Activated CD4-positive, alpha-beta memory T cell treated with anti-CD3 and anti-CD28 coated beads for 36 hours (primary cell): ENCODE data around the gene NDUFV2. TPM values are rescaled to one million over a fixed set of nuclear protein-coding genes. Genes with fewer than 3 reads are reported as not detected.

Source experiments
- CTCF ChIA-PET: fragments of 350-600 bp; sonication (Branson Sonifier 250); formaldehyde crosslinking; loops from one replicate; lab custom pipeline; 2021; ENCODE audit warnings: antibody characterized with exemption, inconsistent platforms; lab: Charles Lee
- POLR2A ChIA-PET: fragments of 350-600 bp; sonication (Branson Sonifier 250); formaldehyde crosslinking; loops from one replicate; lab custom pipeline; 2021; ENCODE audit warnings: antibody characterized with exemption; lab: Charles Lee
- DNase-seq: peaks from one replicate; pipeline ENCODE4 v3.0.0-alpha.2; 2020
- H3K27ac Mint-ChIP-seq: one replicate; pipeline ENCODE4 v1.8.0; 2021; ENCODE audit warnings: mixed read lengths
- H3K27me3 Mint-ChIP-seq: one replicate; pipeline ENCODE4 v1.8.0; 2021; ENCODE audit warnings: mixed read lengths
- H3K36me3 Mint-ChIP-seq: one replicate; pipeline ENCODE4 v1.8.0; 2021; ENCODE audit warnings: mixed read lengths
- H3K4me1 Mint-ChIP-seq: one replicate; pipeline ENCODE4 v1.8.0; 2021; ENCODE audit warnings: low read depth, mixed read lengths
- H3K4me3 Mint-ChIP-seq: one replicate; pipeline ENCODE4 v1.8.0; 2021; ENCODE audit warnings: mild to moderate bottlenecking, mixed read lengths
- H3K9me3 Mint-ChIP-seq: one replicate; pipeline ENCODE4 v1.8.0; 2021; ENCODE audit warnings: mixed read lengths
- intact Hi-C: fragments of 100-400 bp; cut with micrococcal nuclease; formaldehyde crosslinking; loops from one replicate; pipeline ENCODE4 v1.15.1; 2023
- total RNA-seq, 2 experiments: library from RNA; stranded (reverse); gene quantifications; one replicate each; pipeline ENCODE4 v1.2.3, GENCODE V29; 2021

The NDUFV2 gene
- total RNA-seq, 2 experiments from 2014 or later, result 535 to 552 TPM

- no peaks in the 10 kb centered on the region for H3K9me3 Mint-ChIP-seq
- ChIA-PET CTCF (interaction anchor here (0.8 to 4.7 kb wide), 6 partner anchors 11 to 46 kb away, joined by 3 to 28 read pairs (median 6); no protein-coding TSS in a partner anchor), POLR2A (interaction anchor here (0.7 to 8.0 kb wide), 9 partner anchors 9 to 87 kb away, joined by 3 to 178 read pairs (median 9); partner anchors contain the start of gene ANKRD12)
- H3K4me3 Mint-ChIP-seq, result peak overlapping the region; percentile 90
- no peak for DNase-seq
- H3K27ac Mint-ChIP-seq, result peak overlapping the region; percentile 95
- intact Hi-C loops, result loop anchor here (1.0 to 2.0 kb wide), 5 partner anchors 11 to 34 kb away; partner anchors contain the start of gene ANKRD12
- H3K36me3 Mint-ChIP-seq, result peaks cover 46% of the 10 kb centered on the region
- H3K27me3 Mint-ChIP-seq, result no peaks in the 10 kb centered on the region
- peaks cover 39% of the 10 kb centered on the region for H3K4me1 Mint-ChIP-seq
These were observed 580 bp upstream of the NDUFV2 start for GRCh38 chr18:9101730-9102507.

DNA sequence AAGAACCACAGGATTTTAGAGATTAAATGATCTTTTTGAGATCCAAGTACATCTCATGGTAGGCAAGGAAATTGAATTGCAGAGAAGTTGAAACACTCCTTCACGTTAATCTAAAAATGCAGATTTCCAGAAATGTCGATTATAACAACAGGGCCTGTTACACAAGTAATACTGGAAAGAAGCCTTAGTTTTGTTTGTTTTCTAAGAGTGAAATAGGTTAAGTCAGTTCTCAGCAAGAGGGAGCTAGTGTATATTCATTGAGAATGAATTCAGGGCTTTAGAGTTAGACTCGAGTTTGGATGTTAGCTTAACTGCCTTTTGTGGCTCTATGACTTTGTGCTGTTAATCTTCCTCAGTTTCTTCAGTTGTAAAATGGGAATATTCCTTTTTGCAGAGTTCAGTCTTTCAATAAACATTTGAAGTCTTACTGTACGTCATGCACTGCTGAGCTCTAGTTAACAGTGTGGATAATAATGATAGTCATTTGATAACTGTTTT is 926 bp downstream of the NDUFV2 start:
- H3K4me1 Mint-ChIP-seq, result peaks cover 40% of the 10 kb centered on the region
- DNase-seq, result no peak
- CTCF ChIA-PET, result interaction anchor here (1.0 to 4.7 kb wide), 7 partner anchors 13 to 39 kb away, joined by 4 to 28 read pairs (median 9); partner anchors contain the start of gene ANKRD12
- H3K27ac Mint-ChIP-seq, result peak overlapping the region; percentile 95
- POLR2A ChIA-PET, result interaction anchor here (0.6 to 8.0 kb wide), 9 partner anchors 11 to 404 kb away, joined by 3 to 178 read pairs (median 9); partner anchors contain the start of gene ANKRD12
- no peaks in the 10 kb centered on the region for H3K27me3 Mint-ChIP-seq
- peak overlapping the region; percentile 90 for H3K4me3 Mint-ChIP-seq
- H3K36me3 Mint-ChIP-seq, result peaks cover 58% of the 10 kb centered on the region
- intact Hi-C loops, result loop anchor here (2.0 kb wide), 1 partner anchor 21 kb away; no protein-coding TSS in a partner anchor
- no peaks in the 10 kb centered on the region for H3K9me3 Mint-ChIP-seq

DNA sequence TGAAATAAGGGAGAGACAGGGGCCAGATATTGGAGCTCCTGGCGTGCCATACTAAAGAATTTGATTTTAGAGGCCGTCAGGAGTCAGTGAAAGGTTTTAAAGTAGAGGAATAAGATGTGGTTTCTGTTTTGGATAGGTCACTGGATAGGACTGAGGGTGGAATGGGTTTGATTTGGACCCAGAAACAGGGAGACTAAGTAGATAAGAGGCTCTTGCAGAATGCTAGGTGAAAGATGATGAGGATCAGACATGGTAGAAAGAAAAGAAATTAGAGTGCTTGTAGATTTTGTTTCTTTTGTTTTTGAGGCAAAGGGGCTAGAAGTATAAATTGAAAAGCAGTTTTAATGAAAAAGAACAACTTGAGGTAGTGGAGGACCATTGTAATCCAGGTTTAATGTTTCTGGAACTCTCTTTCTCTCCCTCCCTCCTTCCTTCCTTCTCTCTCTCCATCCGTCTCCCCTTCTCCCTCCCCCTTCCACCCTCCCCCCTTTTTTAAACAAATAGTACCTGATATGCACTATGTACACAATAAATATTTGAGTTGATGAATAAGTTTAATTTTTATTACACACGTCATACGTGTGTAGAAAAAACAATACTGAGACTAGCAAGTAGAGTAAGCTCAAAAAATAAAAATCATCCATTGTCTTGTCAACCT is 1.9 kb downstream of the NDUFV2 start:
- peak overlapping the region; percentile 95 for H3K27ac Mint-ChIP-seq

GRCh38 chr18:9105420-9105819 is 2.9 kb downstream of the NDUFV2 start:
- H3K27me3 Mint-ChIP-seq, result no peaks in the 10 kb centered on the region
- H3K4me1 Mint-ChIP-seq, result peaks cover 58% of the 10 kb centered on the region
- CTCF ChIA-PET, result interaction anchor here (1.3 to 4.7 kb wide), 3 partner anchors 11 to 411 kb away, joined by 3 to 28 read pairs (median 11); no protein-coding TSS in a partner anchor
- DNase-seq, result no peak
- H3K9me3 Mint-ChIP-seq, result no peaks in the 10 kb centered on the region
- peak overlapping the region; percentile 95 for H3K27ac Mint-ChIP-seq
- intact Hi-C loops, result no loop called here
- peaks cover 76% of the 10 kb centered on the region for H3K36me3 Mint-ChIP-seq
- H3K4me3 Mint-ChIP-seq, result peak overlapping the region; percentile 90
- POLR2A ChIA-PET, result interaction anchor here (1.0 to 8.0 kb wide), 8 partner anchors 11 to 35 kb away, joined by 3 to 178 read pairs (median 55); partner anchors contain the start of gene ANKRD12

More for the DNA sequence above, 1.9 kb downstream of the NDUFV2 start:
- Mint-ChIP-seq H3K9me3 (no peaks in the 10 kb centered on the region), H3K4me3 (peak overlapping the region; percentile 90), H3K27me3 (no peaks in the 10 kb centered on the region), H3K36me3 (peaks cover 65% of the 10 kb centered on the region), H3K4me1 (peaks cover 48% of the 10 kb centered on the region)
- POLR2A ChIA-PET, result interaction anchor here (1.0 to 8.0 kb wide), 10 partner anchors 12 to 43 kb away, joined by 3 to 178 read pairs (median 10); partner anchors contain the start of gene ANKRD12
- CTCF ChIA-PET, result interaction anchor here (0.6 to 4.7 kb wide), 8 partner anchors 12 to 43 kb away, joined by 3 to 28 read pairs (median 7); partner anchors contain the start of gene ANKRD12
- no peak for DNase-seq
- intact Hi-C loops, result no loop called here

DNA sequence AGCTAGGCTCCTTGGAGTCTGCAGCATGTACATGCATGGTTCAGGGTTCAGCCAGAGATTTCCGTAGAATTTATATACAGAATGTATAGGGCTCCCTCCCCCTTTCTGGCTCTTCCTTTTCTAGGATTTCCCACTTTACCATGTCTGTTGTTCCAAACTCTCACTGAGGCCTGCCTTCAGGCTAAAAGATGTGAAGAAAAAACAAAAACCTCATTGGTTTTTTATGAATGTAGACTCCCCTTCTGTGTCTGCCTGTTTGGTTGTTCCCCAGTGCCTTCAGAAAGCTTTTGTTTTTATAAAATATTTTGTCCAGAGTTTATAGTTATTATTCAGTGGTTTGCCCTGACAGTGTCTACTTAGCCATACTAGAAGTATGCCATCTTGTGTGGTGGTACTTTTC is 3.6 kb downstream of the NDUFV2 start:
- intact Hi-C loops, result loop anchor here (2.0 kb wide), 1 partner anchor 15 kb away; no protein-coding TSS in a partner anchor
- Mint-ChIP-seq H3K27ac (peak overlapping the region; percentile 95), H3K4me3 (peak overlapping the region; percentile 90), H3K36me3 (peaks cover 82% of the 10 kb centered on the region), H3K9me3 (no peaks in the 10 kb centered on the region), H3K27me3 (no peaks in the 10 kb centered on the region), H3K4me1 (peaks cover 62% of the 10 kb centered on the region)
- no peak for DNase-seq
- POLR2A ChIA-PET, result interaction anchor here (1.0 to 8.0 kb wide), 8 partner anchors 10 to 34 kb away, joined by 4 to 178 read pairs (median 55); partner anchors contain the start of gene ANKRD12
- CTCF ChIA-PET, result interaction anchor here (0.7 to 4.7 kb wide), 4 partner anchors 10 to 410 kb away, joined by 3 to 28 read pairs (median 7); no protein-coding TSS in a partner anchor

- peak overlapping the region; percentile 95 for H3K27ac Mint-ChIP-seq
- ChIA-PET CTCF (interaction anchor here (0.7 to 4.7 kb wide), 2 partner anchors 10 to 296 kb away, joined by 3 to 28 read pairs; no protein-coding TSS in a partner anchor), POLR2A (interaction anchor here (1.0 to 8.4 kb wide), 14 partner anchors 9 to 33 kb away, joined by 3 to 178 read pairs (median 27); partner anchors contain the start of gene ANKRD12)
- no peaks in the 10 kb centered on the region for H3K27me3 Mint-ChIP-seq
- no peaks in the 10 kb centered on the region for H3K9me3 Mint-ChIP-seq
- H3K4me3 Mint-ChIP-seq, result peak overlapping the region; percentile 90
- intact Hi-C loops, result loop anchor here (2.0 kb wide), 1 partner anchor 16 kb away; no protein-coding TSS in a partner anchor
- peaks cover 85% of the 10 kb centered on the region for H3K36me3 Mint-ChIP-seq
- DNase-seq, result no peak
- H3K4me1 Mint-ChIP-seq, result peaks cover 60% of the 10 kb centered on the region
These were observed 4.5 kb downstream of the NDUFV2 start for GRCh38 chr18:9106800-9107584.

DNA sequence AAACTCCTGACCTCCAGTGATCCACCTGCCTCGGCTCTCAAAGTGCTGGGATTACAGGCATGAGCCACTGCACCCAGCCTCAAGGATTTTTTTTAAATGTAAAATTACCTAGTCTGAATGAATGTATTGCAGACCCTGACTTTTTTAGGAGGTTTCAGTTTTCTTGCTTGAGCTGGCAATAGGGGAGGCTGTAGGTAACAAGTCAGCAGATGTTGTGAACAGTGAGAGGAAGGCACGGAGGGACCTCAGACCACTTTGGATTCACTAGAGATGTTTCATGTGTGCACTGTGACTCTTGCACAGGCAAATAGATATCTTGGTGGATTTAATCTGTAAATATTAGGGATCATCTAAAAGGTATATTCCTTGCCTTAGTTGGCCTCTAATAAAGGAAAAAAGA is 6.4 kb downstream of the NDUFV2 start:
- POLR2A ChIA-PET, result interaction anchor here (0.7 to 8.4 kb wide), 11 partner anchors 9 to 84 kb away, joined by 3 to 95 read pairs (median 10); partner anchors contain the start of gene ANKRD12
- peak overlapping the region; percentile 90 for H3K4me3 Mint-ChIP-seq
- peak overlapping the region; percentile 75 for H3K27ac Mint-ChIP-seq
- peaks cover 83% of the 10 kb centered on the region for H3K36me3 Mint-ChIP-seq
- H3K9me3 Mint-ChIP-seq, result no peaks in the 10 kb centered on the region
- DNase-seq, result no peak
- H3K27me3 Mint-ChIP-seq, result no peaks in the 10 kb centered on the region
- intact Hi-C loops, result no loop called here
- CTCF ChIA-PET, result interaction anchor here (0.7 to 1.7 kb wide), 4 partner anchors 10 to 36 kb away, joined by 3 to 6 read pairs (median 4); no protein-coding TSS in a partner anchor
- H3K4me1 Mint-ChIP-seq, result peaks cover 79% of the 10 kb centered on the region

- Mint-ChIP-seq H3K27ac (peak overlapping the region; percentile 75), H3K4me1 (peaks cover 82% of the 10 kb centered on the region), H3K9me3 (no peaks in the 10 kb centered on the region), H3K4me3 (peak overlapping the region; percentile 90), H3K36me3 (peaks cover 77% of the 10 kb centered on the region), H3K27me3 (no peaks in the 10 kb centered on the region)
- DNase-seq, result no peak
- POLR2A ChIA-PET, result interaction anchor here (0.8 to 8.4 kb wide), 11 partner anchors 8 to 38 kb away, joined by 3 to 95 read pairs (median 10); partner anchors contain the start of gene ANKRD12
- CTCF ChIA-PET, result interaction anchor here (0.9 to 1.7 kb wide), 5 partner anchors 9 to 36 kb away, joined by 3 to 6 read pairs (median 4); partner anchors contain the start of gene ANKRD12
- intact Hi-C loops, result no loop called here
These were observed 7.0 kb downstream of the NDUFV2 start for GRCh38 chr18:9109523-9109922.

DNA sequence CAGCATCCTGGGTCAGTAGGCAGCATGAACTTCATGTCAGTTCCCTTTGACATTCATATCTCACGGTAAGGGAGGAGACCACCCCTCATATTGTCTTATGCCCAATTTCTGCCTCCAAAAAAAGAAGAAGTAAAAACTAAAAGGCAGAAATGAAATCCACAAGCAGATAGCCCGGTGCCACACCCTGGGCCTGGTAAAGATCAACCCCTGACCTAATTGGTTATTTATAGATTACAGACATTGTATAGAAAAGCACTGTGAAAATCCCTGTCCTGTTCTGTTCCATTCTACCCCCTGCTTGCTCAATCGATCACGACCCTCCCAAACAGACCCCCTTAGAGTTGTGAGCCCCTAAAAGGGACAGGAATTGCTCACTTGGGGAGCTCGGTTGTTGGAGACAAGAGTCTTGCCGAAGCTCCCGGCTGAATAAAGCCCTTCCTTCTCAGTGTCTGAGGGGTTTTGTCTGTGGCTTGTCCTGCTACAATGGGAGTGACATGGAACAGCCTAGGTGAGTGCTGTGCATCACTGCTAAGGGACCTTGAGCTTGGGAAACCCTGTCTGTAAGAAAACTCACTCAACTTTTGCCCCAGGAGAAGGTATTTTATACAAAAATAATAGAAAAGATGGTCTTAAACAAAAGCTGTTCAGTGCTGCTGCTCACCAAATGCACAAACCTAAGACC is 11.1 kb downstream of the NDUFV2 start:
- Mint-ChIP-seq H3K27ac (peak overlapping the region; percentile 83), H3K4me3 (peak overlapping the region; percentile 38), H3K4me1 (peaks cover 86% of the 10 kb centered on the region), H3K9me3 (no peaks in the 10 kb centered on the region), H3K27me3 (no peaks in the 10 kb centered on the region), H3K36me3 (peaks cover 71% of the 10 kb centered on the region)
- ChIA-PET POLR2A (interaction anchor here (1.0 to 8.4 kb wide), 6 partner anchors 10 to 34 kb away, joined by 3 to 109 read pairs (median 50); partner anchors contain the start of genes ANKRD12 and NDUFV2), CTCF (interaction anchor here (1.5 kb wide), 1 partner anchor 31 kb away, joined by 4 read pairs; no protein-coding TSS in a partner anchor)
- no peak for DNase-seq
- intact Hi-C loops, result loop anchor here (10.0 kb wide), 1 partner anchor 1159 kb away; no protein-coding TSS in a partner anchor
